Measurements from ENCODE around the gene KCNH1. TPM values are rescaled to one million over a fixed set of nuclear protein-coding genes. Genes with fewer than 3 reads are reported as not detected.

Gene KCNH1
- total and polyA plus RNA-seq, 4 donors, result not detected

- 84% methylated on average over 2 of the region's 2 CpGs for WGBS
- H3K36me3 ChIP-seq (ENCODE audit: control insufficient read depth in 4 of 4, insufficient read depth in 3 of 4, low read depth in 1 of 4, low read length in 3 of 4), result no peaks in the 10 kb centered on the region
These were observed 430.4 kb downstream of the KCNH1 start for GRCh38 chr1:210703593-210703992.

More at GRCh38 chr1:210703593-210703992, 430.4 kb downstream of the KCNH1 start:
- no peaks in the 10 kb centered on the region for H3K27me3 ChIP-seq (ENCODE audit: control insufficient read depth in 4 of 4, insufficient read depth in 4 of 4, low read length in 3 of 4)
- H3K9me3 ChIP-seq (ENCODE audit: control insufficient read depth in 4 of 4, low read length in 3 of 4), result no peaks in the 10 kb centered on the region
- peaks cover 11 to 37% (median 30%) of the 10 kb centered on the region in 4 donors for H3K4me1 ChIP-seq (ENCODE audit: control insufficient read depth in 4 of 4, insufficient read depth in 4 of 4, low read length in 3 of 4)
- H3K4me3 ChIP-seq (ENCODE audit: low read depth in 1 of 3, low read length in 3 of 3), result no peak overlapping the region
- TF ChIP-seq SP1 (IDR thresholded peaks at IDR 0.05), result no peak
- no peak for TF ChIP-seq ATF3 (IDR thresholded peaks at IDR 0.05)
- TF ChIP-seq REST (IDR thresholded peaks at IDR 0.05), result no peak
- no peak for TF ChIP-seq RAD21 (IDR thresholded peaks at IDR 0.05)
- TF ChIP-seq FOXA2 (IDR thresholded peaks at IDR 0.05), result no peak
- no peak for TF ChIP-seq YY1 (IDR thresholded peaks at IDR 0.05)
- no peak for TF ChIP-seq TAF1 (conservative IDR thresholded peaks at IDR 0.05)
- TF ChIP-seq RXRA (IDR thresholded peaks at IDR 0.05), result no peak
- no peak for TF ChIP-seq NR2F2 (IDR thresholded peaks at IDR 0.05)
- TF ChIP-seq HNF4A (conservative IDR thresholded peaks at IDR 0.05), result no peak
- no peak for TF ChIP-seq JUND (IDR thresholded peaks at IDR 0.05)
- TF ChIP-seq EGR1 (IDR thresholded peaks at IDR 0.05; ENCODE audit: low read depth in 2 of 2), result no peak
- no peak for TF ChIP-seq HNF4G (IDR thresholded peaks at IDR 0.05)
- no peak for TF ChIP-seq FOXA1 (IDR thresholded peaks at IDR 0.05)
- TF ChIP-seq GABPA (IDR thresholded peaks at IDR 0.05 in 1 of 2, conservative IDR thresholded peaks at IDR 0.05 in 1 of 2), result no peak
- TF ChIP-seq ZBTB33 (IDR thresholded peaks at IDR 0.05), result no peak
- no peak for TF ChIP-seq CTCF (IDR thresholded peaks at IDR 0.05; ENCODE audit: low read depth, low read length, missing input control)
- TF ChIP-seq MAX (IDR thresholded peaks at IDR 0.05), result no peak
- no peak overlapping the region for H3K9ac ChIP-seq (ENCODE audit: low read depth in 1 of 2, low read length in 2 of 2)
- DNase-seq (ENCODE audit: low spot score), result no peak
- H3K27ac ChIP-seq (ENCODE audit: low read depth in 1 of 2, low read length in 2 of 2), result no peak overlapping the region
